ENCODE measurements around the gene CHI3L2.

DNA sequence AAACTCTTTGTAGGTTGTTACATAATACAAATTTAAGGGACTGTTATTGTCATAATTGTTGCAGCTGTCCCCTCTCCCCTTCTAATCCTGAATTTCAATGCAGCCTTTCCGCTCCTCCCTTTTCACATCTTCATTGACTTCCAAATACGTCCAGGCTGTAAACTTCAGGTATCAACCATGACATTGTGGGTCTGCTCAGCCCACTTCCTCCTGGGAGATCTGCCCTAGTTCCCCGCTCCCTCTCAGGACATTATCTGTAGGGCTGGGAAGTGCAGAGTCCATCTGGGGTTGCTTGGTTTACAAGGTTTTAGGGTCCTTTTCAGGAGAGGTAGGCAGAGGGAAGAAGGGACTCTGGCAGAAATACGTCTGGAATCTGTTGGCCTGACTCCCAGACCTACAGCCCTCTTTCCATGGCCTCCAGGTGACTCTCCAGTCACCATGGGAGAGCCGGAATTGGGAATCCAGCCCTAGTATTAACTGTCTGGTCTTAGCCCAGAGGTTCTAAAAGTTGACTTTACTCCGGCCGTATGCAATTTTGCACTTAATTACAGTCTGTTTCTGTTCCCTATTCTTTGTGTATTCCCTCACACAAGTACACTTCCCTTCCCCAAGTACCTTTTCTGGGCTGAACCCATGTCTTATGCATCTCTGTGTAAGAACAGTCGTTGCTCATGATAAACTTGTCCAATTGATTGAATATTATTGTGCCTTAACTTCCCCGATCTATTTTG, 22.4 kb upstream of the CHI3L2 start:
- TF ChIP-seq, protein P1, sequence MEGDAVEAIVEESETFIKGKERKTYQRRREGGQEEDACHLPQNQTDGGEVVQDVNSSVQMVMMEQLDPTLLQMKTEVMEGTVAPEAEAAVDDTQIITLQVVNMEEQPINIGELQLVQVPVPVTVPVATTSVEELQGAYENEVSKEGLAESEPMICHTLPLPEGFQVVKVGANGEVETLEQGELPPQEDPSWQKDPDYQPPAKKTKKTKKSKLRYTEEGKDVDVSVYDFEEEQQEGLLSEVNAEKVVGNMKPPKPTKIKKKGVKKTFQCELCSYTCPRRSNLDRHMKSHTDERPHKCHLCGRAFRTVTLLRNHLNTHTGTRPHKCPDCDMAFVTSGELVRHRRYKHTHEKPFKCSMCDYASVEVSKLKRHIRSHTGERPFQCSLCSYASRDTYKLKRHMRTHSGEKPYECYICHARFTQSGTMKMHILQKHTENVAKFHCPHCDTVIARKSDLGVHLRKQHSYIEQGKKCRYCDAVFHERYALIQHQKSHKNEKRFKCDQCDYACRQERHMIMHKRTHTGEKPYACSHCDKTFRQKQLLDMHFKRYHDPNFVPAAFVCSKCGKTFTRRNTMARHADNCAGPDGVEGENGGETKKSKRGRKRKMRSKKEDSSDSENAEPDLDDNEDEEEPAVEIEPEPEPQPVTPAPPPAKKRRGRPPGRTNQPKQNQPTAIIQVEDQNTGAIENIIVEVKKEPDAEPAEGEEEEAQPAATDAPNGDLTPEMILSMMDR (IDR thresholded peaks at IDR 0.05; ENCODE audit: insufficient read depth, low read depth, low read length), result no peak
- no peak for TF ChIP-seq EZH2 (IDR thresholded peaks at IDR 0.05; ENCODE audit: insufficient read depth, low read length)

Data from astrocyte (in vitro differentiated cells and primary cell).